NOMO-1 treated with DMSO at 0.1 percent for 48 hours (cell line): Measurements from ENCODE around the gene FOXJ1.

ENCODE experiments used
- DNase-seq: peaks from one replicate; lab custom pipeline; 2025; ENCODE audit not compliant: unreplicated experiment; lab: John Stamatoyannopoulos, UW

Gene FOXJ1

DNA sequence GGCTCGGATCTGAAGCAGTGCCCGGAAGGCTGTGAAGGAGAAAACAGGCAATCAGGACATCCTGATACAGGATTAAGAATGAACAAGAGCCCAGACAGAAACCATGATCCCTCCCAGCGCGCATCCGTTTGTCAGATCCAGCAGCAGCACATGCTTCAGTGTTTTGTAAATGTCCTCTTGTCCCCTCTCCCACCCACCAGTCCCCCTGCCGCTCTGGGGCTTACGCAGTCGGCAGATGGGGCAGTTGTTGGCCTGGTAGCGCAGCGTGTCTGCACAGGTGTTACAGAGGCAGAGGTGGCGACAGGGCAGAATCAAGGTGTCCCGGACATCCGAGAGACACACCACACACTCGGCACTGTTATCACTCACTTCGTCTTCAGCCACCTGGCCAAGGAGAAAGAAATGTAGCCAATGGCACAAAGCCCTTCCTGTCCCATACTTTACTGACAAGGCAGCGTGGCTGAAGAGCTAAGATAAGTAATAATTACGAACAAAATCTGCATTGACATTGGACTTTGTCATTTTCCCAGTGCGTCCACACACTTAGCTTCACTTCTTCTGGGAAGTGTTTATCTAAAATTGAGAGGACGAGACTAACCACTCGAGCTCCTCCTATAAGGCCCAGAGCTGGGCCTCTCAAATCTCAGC is 20.7 kb upstream of the FOXJ1 start:
- DNase-seq, result no peak

DNA sequence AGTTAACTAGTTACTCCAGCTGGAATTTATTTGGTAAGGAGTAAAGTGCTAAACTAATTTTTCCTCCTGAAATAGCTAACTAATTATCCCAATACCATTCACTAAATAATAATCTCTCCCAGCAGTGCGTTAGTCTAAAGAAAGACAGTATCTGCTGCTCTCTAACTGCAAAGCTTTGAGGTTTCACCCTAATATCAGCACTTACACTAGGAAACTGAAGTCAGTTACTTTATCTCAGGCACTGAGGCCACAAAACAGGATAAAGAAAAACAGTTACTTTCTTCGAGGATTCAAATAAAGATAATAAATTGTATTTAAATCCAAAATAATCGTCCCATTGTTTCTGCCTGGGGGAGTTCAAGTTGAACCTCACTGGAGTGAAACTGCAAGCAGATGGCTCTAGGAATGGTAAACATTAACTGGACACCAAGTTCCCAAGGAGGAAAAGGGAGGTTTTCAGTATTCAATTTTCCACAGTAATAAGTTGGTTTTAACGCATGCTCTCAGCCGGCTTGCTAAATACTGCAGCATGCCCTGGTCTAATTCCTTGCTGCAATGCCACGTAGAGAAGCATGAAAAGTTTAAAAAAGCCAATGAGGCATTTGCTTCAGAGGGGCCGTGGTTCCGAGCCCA is 20.0 kb upstream of the FOXJ1 start:
- DNase-seq, result no peak

GRCh38 chr17:76159157-76159556 is 18.1 kb upstream of the FOXJ1 start:
- no peak for DNase-seq

- no peak for DNase-seq
Measured at GRCh38 chr17:76157759-76158158, 16.7 kb upstream of the FOXJ1 start.

DNA sequence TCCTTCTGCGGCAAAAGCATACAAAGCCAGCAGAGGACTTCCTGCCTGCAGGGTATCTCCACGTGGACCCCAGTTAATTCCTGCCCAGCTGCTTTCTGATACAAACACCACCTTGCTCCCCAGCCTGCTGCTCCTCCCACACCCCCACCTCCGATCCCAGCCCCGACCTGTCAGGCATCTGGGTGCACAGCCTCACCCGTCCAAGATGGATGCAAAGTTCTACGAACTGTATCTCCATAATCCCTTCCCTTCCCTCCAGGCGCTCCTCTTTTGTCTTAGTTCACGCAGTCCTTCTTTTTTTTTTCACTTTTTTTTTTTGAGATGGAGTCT is 15.6 kb upstream of the FOXJ1 start:
- no peak for DNase-seq

DNA sequence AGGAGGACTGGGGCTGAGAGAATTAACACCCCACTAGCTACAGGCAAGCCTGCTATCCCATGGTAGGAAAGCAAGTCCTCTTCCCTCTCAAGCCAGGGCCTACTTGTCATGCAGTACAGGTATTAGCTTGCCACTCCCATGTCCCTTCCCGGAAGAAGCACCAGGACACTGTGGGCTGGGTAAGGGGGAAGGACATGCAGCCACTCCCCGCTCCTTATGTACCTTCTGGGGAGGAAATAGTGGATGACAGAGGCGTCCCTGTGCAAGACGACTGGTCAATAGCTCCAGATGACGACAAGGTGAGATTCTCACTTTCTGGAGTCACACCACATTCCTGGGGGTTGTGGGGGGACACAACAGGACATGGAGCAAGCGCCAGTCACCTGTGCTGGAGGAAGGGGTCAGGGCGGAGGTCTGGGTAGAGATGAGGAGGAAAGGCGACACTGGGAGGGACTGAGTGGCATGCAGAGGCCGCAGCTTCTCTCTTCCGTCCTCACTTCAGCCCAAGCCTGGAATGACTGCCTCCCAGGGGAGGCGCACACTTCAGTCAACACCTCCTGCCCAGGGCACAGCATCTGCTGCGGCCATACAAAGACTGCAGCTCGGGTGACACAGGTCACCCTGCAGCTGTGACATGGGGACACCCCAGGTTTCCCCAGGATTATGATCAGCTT is 15.1 kb upstream of the FOXJ1 start:
- DNase-seq, result no peak

GRCh38 chr17:76154936-76155845 is 14.1 kb upstream of the FOXJ1 start:
- no peak for DNase-seq

- no peak for DNase-seq
Measured at GRCh38 chr17:76154292-76154691, 13.2 kb upstream of the FOXJ1 start.

- DNase-seq, result no peak
Measured at GRCh38 chr17:76153640-76154039, 12.6 kb upstream of the FOXJ1 start.

DNA sequence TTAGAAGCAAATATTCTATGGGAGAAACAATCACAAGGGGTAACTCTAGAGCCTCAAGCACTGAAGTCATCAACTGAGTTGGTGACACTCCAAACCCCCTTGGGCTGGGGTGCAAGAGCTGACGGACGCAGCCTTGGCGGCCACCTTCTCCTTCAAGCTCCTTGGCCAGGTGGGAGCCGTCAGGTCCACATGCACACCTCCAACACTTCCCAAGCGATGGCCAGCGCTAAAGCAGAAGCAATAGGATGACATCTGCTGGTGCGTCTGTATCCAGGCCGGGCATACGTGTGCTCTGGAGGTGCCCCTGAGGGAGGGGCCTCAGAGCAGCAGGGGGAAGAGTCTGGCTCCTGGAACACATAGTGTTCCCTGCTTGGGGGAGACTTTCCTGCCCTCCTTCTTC is 12.2 kb upstream of the FOXJ1 start:
- DNase-seq, result no peak

DNA sequence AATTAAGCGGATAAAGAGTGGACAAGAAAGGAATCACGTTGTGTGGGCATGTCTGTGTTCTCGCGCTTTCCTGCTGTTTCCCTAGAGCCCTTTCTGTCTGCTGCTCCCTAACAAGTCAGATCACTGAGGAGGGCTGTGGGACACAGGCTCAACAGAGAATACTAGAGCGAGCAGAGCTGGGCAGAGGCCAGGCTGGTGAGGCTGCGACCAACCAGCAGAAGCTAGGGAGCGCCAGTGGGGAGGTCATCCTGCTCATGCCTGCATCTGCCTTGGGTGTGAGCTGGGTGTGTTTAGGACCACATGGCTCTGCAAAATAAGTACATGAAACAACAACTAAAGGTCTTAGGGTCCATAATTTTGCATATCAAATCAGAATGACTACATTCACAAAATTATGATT is 11.5 kb upstream of the FOXJ1 start:
- no peak for DNase-seq

DNA sequence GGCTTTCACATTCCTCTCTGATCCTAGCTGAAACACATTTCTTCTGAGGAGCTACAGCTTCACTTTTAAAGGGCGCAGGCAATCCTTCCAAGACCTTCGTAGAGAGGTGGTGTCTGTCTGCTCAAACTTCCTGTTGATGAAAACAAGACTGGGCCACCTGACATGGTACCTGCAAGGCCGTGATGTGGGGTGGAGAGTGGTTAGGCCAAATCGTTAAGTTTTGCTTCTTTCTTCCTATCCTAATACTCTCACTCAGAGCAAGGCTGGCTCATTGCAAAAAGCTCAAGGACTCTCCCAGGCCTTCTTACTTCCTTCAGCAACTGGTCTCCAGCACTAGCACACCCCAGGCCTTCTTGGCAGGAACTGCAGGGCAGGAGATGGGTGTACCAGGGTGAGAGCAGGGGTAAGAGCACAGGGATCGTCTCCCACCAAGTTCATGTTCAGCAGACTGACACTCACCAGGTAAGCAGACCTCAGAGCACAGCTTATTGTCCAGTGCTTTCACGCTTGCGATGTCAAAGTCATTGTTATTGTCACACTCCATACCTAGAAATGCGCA is 10.9 kb upstream of the FOXJ1 start:
- DNase-seq, result no peak

DNA sequence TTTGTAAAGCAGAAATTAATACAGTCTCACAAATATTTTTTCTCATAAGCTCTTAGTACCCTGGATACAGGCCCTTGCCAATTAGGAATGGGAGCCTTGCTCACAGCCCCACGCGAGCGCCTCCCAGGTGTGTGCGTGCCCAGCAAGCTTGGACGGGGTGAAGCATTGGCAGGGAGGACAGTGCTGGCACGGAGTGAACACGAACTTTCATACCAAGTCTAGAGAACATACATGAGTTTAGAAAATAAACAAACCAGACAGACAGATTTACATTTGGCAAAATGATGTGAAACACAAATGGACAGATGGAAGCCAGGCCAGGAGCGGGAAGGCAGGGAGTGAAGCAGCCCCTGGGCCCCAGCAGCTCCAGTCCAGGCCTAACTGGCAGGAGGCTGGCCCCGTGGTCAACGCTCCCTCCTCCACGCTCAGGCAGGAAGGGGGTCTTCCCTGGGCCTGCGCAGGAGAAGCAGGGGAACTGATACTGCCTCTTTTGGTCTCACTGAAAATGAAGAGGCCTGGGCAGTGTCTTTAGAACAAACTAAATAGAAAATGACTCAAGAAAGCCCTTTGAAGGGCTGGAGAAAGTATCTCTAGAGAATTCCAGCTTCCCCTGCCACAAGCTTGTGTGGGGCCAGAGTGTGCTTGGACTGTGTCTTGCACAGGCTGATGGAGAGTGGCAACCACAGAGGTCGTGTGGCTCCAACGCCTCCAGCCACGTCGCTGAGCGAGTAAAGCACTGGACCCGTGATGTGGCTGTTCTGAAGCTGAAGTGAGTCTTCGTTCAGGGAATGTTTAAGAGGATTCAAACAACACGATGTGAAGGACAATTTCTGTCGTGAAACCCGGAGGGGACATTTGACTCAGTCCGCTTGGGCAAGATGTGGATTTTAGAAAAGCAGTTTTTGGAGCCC is 9.9 kb upstream of the FOXJ1 start:
- no peak for DNase-seq

DNA sequence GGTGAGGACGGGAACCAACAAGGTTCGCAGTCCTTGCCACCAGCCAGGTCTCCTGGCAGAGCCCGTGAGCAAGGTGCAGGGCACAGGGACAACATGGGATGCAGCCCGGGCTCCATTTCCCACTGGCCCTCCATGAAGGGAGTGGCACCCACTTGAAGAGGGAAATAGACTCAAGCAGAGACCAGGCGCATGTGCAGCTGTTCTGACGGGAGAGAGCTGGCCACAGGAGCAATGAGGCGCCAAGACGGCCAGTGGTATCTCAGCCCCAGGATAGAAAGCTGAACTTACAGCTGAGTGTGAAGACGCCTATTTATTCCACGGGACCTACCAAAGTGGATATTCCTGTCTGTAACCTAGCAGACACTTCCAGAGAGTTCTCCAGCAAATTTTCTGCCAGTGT is 8.2 kb upstream of the FOXJ1 start:
- DNase-seq, result no peak

DNA sequence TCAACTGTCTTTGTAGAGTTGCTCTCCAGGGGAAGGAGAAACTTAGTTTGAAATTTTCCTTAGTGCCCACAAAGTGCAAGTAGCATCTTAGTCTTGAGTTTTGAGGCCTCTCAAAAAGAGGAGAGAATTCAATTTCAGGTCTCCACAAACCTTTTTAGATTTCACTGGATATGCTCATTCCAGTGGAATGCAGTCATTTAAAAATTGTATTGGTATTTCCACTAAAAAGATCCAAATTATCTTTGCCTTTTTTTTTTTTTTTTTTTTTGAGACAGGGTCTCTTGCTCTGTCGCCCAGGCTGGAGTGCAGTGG is 6.9 kb upstream of the FOXJ1 start:
- DNase-seq, result no peak

DNA sequence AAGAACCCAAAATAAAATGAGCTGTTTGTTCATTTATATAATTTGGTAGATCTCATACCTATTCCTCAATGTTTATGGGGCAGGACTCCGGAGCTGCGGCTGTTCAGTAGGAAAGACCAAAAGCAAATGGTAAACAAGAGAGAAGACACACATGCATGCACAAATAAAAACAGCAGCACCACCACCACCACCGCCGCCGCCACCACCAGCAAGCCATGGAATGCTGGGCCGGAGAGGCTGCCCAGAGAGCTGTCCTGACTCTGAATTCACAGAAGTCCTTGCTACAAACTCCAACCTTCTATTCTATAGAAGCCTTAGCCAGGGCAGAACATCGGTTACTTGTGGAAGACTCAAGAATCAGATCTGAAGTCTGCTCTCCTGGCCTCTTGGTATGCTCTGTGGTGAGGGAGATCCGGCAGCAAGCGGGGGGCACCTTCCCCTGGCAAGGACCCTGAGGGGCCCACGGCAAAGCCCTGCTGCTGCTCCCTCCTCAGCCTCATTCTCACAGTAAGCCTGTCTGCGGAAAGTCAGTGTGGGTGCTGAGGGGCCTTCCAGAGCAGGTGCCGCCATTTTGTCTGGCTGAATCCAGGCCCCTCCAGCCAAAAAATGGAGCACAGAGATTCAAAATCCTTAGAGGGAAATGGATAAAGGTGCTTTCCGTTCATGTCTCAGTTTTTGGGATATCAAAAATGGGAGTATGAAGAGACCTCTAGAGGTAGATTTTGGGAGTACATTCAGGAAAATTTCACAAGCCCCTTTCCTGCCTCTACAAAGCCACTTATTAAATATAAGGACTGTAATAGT is 6.4 kb upstream of the FOXJ1 start:
- DNase-seq, result peak; percentile 6

GRCh38 chr17:76146053-76146851 is 5.2 kb upstream of the FOXJ1 start:
- no peak for DNase-seq

GRCh38 chr17:76145231-76146052 is 4.4 kb upstream of the FOXJ1 start:
- DNase-seq, result peak; percentile 60
